GM23338 (cell line): Measurements from ENCODE around the gene TMEM117.

Experiments
- CTCF ChIP-seq, 2 experiments: fragments of 200-600 bp in 1 of 2; sonication (generic) in 1 of 2; conservative IDR thresholded peaks; 2 replicates each; pipeline versions ENCODE4 v1.5.1 to v1.6.1; 2016 to 2017; ENCODE audit warnings: antibody characterized with exemption in 2 of 2, low read depth in 2 of 2, mild to moderate bottlenecking in 2 of 2, moderate library complexity in 1 of 2
- EZH2 ChIP-seq: fragments of 200-600 bp; sonication (generic); IDR thresholded peaks from one replicate; pipeline ENCODE4 v1.8.0; 2017; ENCODE audit warnings: antibody characterized with exemption, mild to moderate bottlenecking, low read depth; ENCODE audit not compliant: unreplicated experiment
- EZH2phosphoT487 ChIP-seq: fragments of 200-600 bp; sonication (generic); IDR thresholded peaks from one replicate; pipeline ENCODE4 v1.8.1; 2018; ENCODE audit warnings: antibody characterized with exemption; ENCODE audit not compliant: unreplicated experiment
- TF ChIP-seq, protein P1 (sequence below): IDR thresholded peaks from 2 replicates; pipeline ENCODE4 v1.6.1; 2016; ENCODE audit warnings: antibody characterized with exemption

GRCh38 chr12:44025499-44025898, 189.6 kb downstream of the TMEM117 start:
- no peak for TF ChIP-seq CTCF (conservative IDR thresholded peaks at IDR 0.05; ENCODE audit: low read depth in 2 of 2)
- no peak for TF ChIP-seq EZH2phosphoT487
- no peak for TF ChIP-seq EZH2
- TF ChIP-seq, protein P1, sequence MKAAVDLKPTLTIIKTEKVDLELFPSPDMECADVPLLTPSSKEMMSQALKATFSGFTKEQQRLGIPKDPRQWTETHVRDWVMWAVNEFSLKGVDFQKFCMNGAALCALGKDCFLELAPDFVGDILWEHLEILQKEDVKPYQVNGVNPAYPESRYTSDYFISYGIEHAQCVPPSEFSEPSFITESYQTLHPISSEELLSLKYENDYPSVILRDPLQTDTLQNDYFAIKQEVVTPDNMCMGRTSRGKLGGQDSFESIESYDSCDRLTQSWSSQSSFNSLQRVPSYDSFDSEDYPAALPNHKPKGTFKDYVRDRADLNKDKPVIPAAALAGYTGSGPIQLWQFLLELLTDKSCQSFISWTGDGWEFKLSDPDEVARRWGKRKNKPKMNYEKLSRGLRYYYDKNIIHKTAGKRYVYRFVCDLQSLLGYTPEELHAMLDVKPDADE: no peak
